Thyroid gland (tissue), 4 donors: ENCODE measurements around the gene ZNF667. TPM values are rescaled to one million over a fixed set of nuclear protein-coding genes. Genes with fewer than 3 reads are reported as not detected.

Experiments
- DNase-seq, 2 donors: peaks; one replicate each; pipeline ENCODE4 v3.0.0-alpha.2; 2019
- H3K27ac ChIP-seq, 3 donors: fragments of 200-600 bp; sonication (generic); 1 replicate in 2 of 3; 2 replicates in 1 of 3; pipeline ENCODE4 v1.5.1; 2016 to 2019; ENCODE audit warnings: mild to moderate bottlenecking in 1 of 3, moderate library complexity in 1 of 3
- H3K27me3 ChIP-seq: fragments of 200-600 bp; sonication (generic); one replicate; pipeline ENCODE4 v1.5.1; 2019
- H3K36me3 ChIP-seq, 2 donors: fragments of 200-600 bp; sonication (generic); one replicate each; pipeline ENCODE4 v1.5.1; 2016 to 2019
- H3K4me1 ChIP-seq, 2 donors: fragments of 200-600 bp; sonication (generic); one replicate each; pipeline ENCODE4 v1.5.1; 2017 to 2019
- H3K4me3 ChIP-seq, 3 donors: fragments of 200-600 bp; sonication (generic); replicated peaks in 1 of 3; 1 replicate in 2 of 3; 2 replicates in 1 of 3; pipeline ENCODE4 v1.5.1; 2016; ENCODE audit warnings: mild to moderate bottlenecking in 1 of 3
- H3K9me3 ChIP-seq: fragments of 200-600 bp; sonication (generic); one replicate; pipeline ENCODE4 v1.5.1; 2017
- CTCF ChIP-seq, 6 experiments: fragments of 200-600 bp in 3 of 6; fragments of 450-650 bp in 3 of 6; sonication (generic) in 3 of 6; IDR thresholded peaks; one replicate each; pipeline ENCODE4 v1.5.1; 2016 to 2019; ENCODE audit warnings: antibody characterized with exemption in 6 of 6, mild to moderate bottlenecking in 2 of 6, inconsistent platforms in 1 of 6, moderate library complexity in 1 of 6
- POLR2A ChIP-seq, 2 donors: fragments of 450-650 bp; IDR thresholded peaks; one replicate each; pipeline ENCODE4 v1.6.1; 2017; ENCODE audit warnings: antibody characterized with exemption in 2 of 2, mild to moderate bottlenecking in 2 of 2, moderate library complexity in 1 of 2
- WGBS, 2 donors: methylation state at CpG; one replicate each; pipeline ENCODE4 v1.1.5; 2017; 5-methylcytosine and 5-hydroxymethylcytosine counted together
- intact Hi-C: fragments of 100-400 bp; cut with DNase I; formaldehyde crosslinking; loops from one replicate; pipeline ENCODE4 v1.15.1; 2023
- total RNA-seq, 4 donors: library from RNA; depleted of rRNA; stranded (reverse); fragments of >200 nt; gene quantifications; one replicate each; pipeline ENCODE4 v1.2.3, GENCODE V29; 2016

The ZNF667 gene
- total RNA-seq, 4 donors from 2014 or later, result 8.6 to 22.2 (median 15.8) TPM

- H3K4me1 ChIP-seq, result no peaks in the 10 kb centered on the region
- TF ChIP-seq CTCF (IDR thresholded peaks at IDR 0.05) (no peak), POLR2A (IDR thresholded peaks at IDR 0.05) (no peak)
- 95 to 97% methylated on average over 8 of the region's 8 CpGs for WGBS, 2 donors
- H3K27me3 ChIP-seq, result no peaks in the 10 kb centered on the region
- no peak for DNase-seq
- intact Hi-C loops, result no loop called here
- peaks cover 12 to 16% of the 10 kb centered on the region in 2 donors for H3K36me3 ChIP-seq
- no peak overlapping the region for H3K27ac ChIP-seq
- H3K4me3 ChIP-seq, result no peak overlapping the region
- H3K9me3 ChIP-seq, result peaks cover 26% of the 10 kb centered on the region
These were observed 35.8 kb downstream of the ZNF667 start for GRCh38 chr19:56441206-56441792.

- Histone ChIP-seq H3K4me3 (no peak overlapping the region), H3K27me3 (no peaks in the 10 kb centered on the region), H3K9me3 (peaks cover 37% of the 10 kb centered on the region), H3K4me1 (no peaks in the 10 kb centered on the region), H3K27ac (no peak overlapping the region), H3K36me3 (peaks cover 30 to 34% of the 10 kb centered on the region in 2 donors)
- WGBS, 2 donors, result 90 to 96% methylated on average over 1 of the region's 1 CpG
- no peak for TF ChIP-seq CTCF (IDR thresholded peaks at IDR 0.05)
- no peak for TF ChIP-seq POLR2A (IDR thresholded peaks at IDR 0.05)
- no peak for DNase-seq
- intact Hi-C loops, result loop anchor here (10.0 kb wide), 1 partner anchor 101 kb away; no protein-coding TSS in a partner anchor
These were observed 53.2 kb downstream of the ZNF667 start for GRCh38 chr19:56423985-56424353.

GRCh38 chr19:56423276-56423984, 53.7 kb downstream of the ZNF667 start:
- no peaks in the 10 kb centered on the region for H3K27me3 ChIP-seq
- H3K36me3 ChIP-seq, result peaks cover 30 to 38% of the 10 kb centered on the region in 2 donors
- H3K27ac ChIP-seq, result no peak overlapping the region
- 92% methylated on average over 5 of the region's 5 CpGs for WGBS, 2 donors
- TF ChIP-seq CTCF (IDR thresholded peaks at IDR 0.05), result no peak
- no peak for TF ChIP-seq POLR2A (IDR thresholded peaks at IDR 0.05)
- H3K4me3 ChIP-seq, result no peak overlapping the region
- no peak for DNase-seq
- intact Hi-C loops, result loop anchor here (10.0 kb wide), 1 partner anchor 101 kb away; no protein-coding TSS in a partner anchor
- no peaks in the 10 kb centered on the region for H3K4me1 ChIP-seq
- H3K9me3 ChIP-seq, result peaks cover 37% of the 10 kb centered on the region

- Histone ChIP-seq H3K4me1 (peaks cover 11 to 16% of the 10 kb centered on the region in 2 donors), H3K27ac (no peak overlapping the region), H3K27me3 (no peaks in the 10 kb centered on the region), H3K36me3 (peaks cover 31 to 35% of the 10 kb centered on the region in 2 donors), H3K9me3 (no peaks in the 10 kb centered on the region), H3K4me3 (peak overlapping the region in 1 of 3 donors; percentile 68)
- 91 to 94% methylated on average over 4 of the region's 4 CpGs for WGBS, 2 donors
- no peak for DNase-seq
- TF ChIP-seq POLR2A (IDR thresholded peaks at IDR 0.05) (no peak), CTCF (IDR thresholded peaks at IDR 0.05) (no peak)
- intact Hi-C loops, result loop anchor here (5.0 kb wide), 1 partner anchor 167 kb away; no protein-coding TSS in a partner anchor
These were observed 72.1 kb downstream of the ZNF667 start for GRCh38 chr19:56405062-56405461.

GRCh38 chr19:56404705-56405056, 72.5 kb downstream of the ZNF667 start:
- no peaks in the 10 kb centered on the region for H3K27me3 ChIP-seq
- TF ChIP-seq POLR2A (IDR thresholded peaks at IDR 0.05) (no peak), CTCF (IDR thresholded peaks at IDR 0.05) (no peak)
- peaks cover 11 to 16% of the 10 kb centered on the region in 2 donors for H3K4me1 ChIP-seq
- H3K4me3 ChIP-seq, result peak overlapping the region in 2 of 3 donors; percentile 68 to 74
- no peak overlapping the region for H3K27ac ChIP-seq
- 58 to 59% methylated on average over 9 of the region's 9 CpGs for WGBS, 2 donors
- no peaks in the 10 kb centered on the region for H3K9me3 ChIP-seq
- DNase-seq, result no peak
- H3K36me3 ChIP-seq, result peaks cover 29 to 31% of the 10 kb centered on the region in 2 donors
- intact Hi-C loops, result loop anchor here (5.0 kb wide), 1 partner anchor 168 kb away; no protein-coding TSS in a partner anchor
